WI38 (cell line): ENCODE data around the gene COX6B2.

ENCODE experiments used
- H3K4me3 ChIP-seq: 2 replicates; pipeline ENCODE4 v1.5.1; 2011; ENCODE audit warnings: low read depth, mild to moderate bottlenecking, control low read depth, low read length
- CTCF ChIP-seq: IDR thresholded peaks from 2 replicates; pipeline ENCODE4 v1.5.1; 2012; ENCODE audit warnings: low read depth, mild to moderate bottlenecking, control low read depth, low read length

The COX6B2 gene

DNA sequence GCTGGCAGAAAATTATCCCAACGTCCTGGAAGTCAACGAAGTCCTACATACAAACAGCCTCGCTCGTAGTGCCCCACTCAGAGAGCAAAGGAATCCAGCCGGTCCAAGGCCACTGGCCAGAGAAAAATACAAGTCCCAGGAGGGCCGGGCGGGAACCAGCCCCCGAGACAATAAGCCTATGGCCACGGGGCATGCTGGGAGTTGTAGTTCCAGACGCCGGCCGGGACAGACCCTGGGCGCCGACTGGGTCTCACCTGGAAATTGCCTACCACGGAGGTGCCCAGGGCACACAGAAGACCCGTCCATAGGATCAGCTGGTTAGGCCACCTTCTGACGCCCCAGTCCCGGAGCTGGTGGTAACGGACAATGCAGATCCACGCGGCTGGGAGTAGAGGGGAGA is 34.7 kb downstream of the COX6B2 start:
- no peak overlapping the region for H3K4me3 ChIP-seq
- no peak for TF ChIP-seq CTCF

- no peak for TF ChIP-seq CTCF
- H3K4me3 ChIP-seq = no peak overlapping the region
These were observed 37.9 kb downstream of the COX6B2 start for GRCh38 chr19:55316646-55317045.

DNA sequence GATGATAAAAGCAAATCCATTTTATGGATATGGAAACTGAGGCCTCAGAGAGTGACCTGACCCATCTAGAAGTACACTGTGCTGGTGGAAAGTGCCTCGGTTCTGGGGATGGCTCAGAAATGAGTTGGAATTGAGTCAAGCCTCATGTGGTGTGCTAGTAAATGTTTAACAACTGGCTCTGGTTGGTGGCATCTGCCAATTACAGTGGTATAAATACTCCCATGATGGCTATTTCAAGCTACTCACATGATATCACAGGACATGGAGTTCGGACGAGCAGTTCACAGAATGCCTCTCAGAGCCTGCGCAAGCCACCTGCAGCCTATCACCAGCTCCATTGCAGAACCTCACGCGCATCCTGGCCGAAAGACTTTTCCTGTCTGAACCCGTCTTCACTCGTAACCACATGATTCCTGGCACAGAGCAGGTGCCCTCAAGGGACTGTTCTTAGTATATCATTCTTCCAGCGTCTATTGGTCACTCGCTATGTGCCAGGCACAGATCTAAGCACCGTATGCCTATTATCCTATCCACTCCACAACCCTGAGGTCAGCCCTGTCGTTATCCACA is 38.5 kb downstream of the COX6B2 start:
- no peak for TF ChIP-seq CTCF
- no peak overlapping the region for H3K4me3 ChIP-seq

- no peak for TF ChIP-seq CTCF
These were observed 40.1 kb downstream of the COX6B2 start for GRCh38 chr19:55314396-55314795.

DNA sequence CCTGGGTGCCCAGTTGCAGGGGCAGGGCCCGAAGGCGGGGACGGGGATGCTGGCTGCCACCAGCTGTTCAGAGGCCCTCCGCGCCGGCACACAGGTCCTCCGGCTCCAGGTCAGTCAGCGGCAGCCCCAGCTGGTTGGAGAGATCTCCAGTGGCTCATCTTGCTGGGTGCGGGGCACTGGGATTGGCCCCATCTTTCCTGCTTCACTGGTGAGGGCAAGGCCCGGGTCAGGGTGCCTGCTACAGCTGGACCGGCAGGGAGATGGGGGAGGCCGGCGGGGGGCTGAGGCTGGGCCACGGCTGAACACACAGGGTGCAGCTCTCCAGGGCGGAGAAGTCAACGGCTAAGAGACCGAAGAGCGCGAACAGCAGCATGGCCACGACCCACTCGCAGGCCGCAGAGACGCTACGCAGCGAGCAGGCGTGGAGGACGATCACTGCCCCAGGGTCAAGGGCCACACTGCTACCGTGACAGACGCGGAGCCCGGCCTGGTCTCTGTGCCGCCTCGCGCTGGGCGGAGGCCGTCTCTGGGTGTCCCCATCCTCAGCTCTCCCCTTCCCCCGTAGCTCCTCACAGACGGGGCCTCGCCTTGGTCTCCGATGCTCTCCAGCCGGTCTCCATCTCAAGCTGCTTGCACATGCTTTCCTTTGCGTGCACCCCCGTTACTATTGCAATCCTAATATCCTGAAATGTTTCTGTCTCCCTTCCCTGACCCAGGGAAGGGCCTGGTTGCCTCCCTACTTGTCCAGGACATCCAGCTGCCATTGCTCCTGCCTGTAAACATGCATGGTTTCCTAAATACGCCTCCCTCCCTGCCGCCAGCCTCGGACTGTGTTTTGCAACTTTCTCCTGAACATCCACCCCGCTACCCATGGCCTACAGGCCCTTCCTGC is 41.7 kb downstream of the COX6B2 start:
- TF ChIP-seq CTCF = no peak
- no peak overlapping the region for H3K4me3 ChIP-seq

More at GRCh38 chr19:55314396-55314795, 40.1 kb downstream of the COX6B2 start:
- H3K4me3 ChIP-seq = no peak overlapping the region

DNA sequence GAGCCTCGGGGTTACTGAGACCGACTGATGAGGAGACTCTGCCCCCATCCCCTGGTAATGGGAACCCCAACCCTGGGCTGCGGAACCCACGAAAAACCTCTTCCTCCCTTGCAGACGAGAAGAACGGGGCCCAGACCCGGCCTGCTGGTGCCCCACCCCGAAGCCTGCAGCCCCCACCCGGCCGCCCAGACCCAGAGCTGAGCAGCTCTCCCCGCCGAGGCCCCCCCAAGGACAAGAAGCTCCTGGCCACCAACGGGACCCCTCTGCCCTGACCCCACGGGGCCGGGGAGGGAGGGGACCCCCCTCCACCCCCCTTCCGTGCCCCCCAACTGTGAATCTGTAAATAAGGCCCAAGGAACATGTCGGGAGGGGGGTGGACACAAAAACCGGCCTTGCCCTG is 42.7 kb downstream of the COX6B2 start:
- no peak overlapping the region for H3K4me3 ChIP-seq
- TF ChIP-seq CTCF = no peak

GRCh38 chr19:55311397-55311796 is 43.1 kb downstream of the COX6B2 start:
- H3K4me3 ChIP-seq = no peak overlapping the region

More at GRCh38 chr19:55311397-55311796, 43.1 kb downstream of the COX6B2 start:
- TF ChIP-seq CTCF = no peak
